IMR-90 (cell line): ENCODE measurements around the gene GJB5.

ENCODE experiments used
- BHLHE40 ChIP-seq: fragments of 150-350 bp; IDR thresholded peaks from 2 replicates; pipeline ENCODE4 v1.6.1; 2016; ENCODE audit warnings: mild to moderate bottlenecking, low read depth, low read length
- CEBPB ChIP-seq: IDR thresholded peaks from 2 replicates; pipeline ENCODE4 v1.6.1; 2012; ENCODE audit warnings: low read depth, low read length, improper control_type of control experiment
- FOS ChIP-seq: fragments of 150-350 bp; IDR thresholded peaks from 2 replicates; pipeline ENCODE4 v1.6.1; 2016; ENCODE audit warnings: low read depth, low read length
- MAZ ChIP-seq: IDR thresholded peaks from 2 replicates; pipeline ENCODE4 v1.6.1; 2012; ENCODE audit warnings: low read depth, mild to moderate bottlenecking, low read length, improper control_type of control experiment, moderate library complexity, borderline replicate concordance
- MXI1 ChIP-seq: IDR thresholded peaks from 2 replicates; pipeline ENCODE4 v1.6.1; 2012; ENCODE audit warnings: low read depth, mild to moderate bottlenecking, low read length, moderate library complexity, borderline replicate concordance
- POLR2A ChIP-seq: IDR thresholded peaks from 2 replicates; pipeline ENCODE4 v1.6.1; 2012; ENCODE audit warnings: mild to moderate bottlenecking, low read depth, low read length
- RAD21 ChIP-seq: IDR thresholded peaks from 2 replicates; pipeline ENCODE4 v1.6.1; 2012; ENCODE audit warnings: low read length, improper control_type of control experiment
- SMC3 ChIP-seq: fragments of 150-350 bp; IDR thresholded peaks from 2 replicates; pipeline ENCODE4 v1.6.1; 2016; ENCODE audit warnings: low read depth, mild to moderate bottlenecking, antibody characterized with exemption, low read length, moderate library complexity
- TF ChIP-seq, protein P1 (sequence below): conservative IDR thresholded peaks from 2 replicates; pipeline ENCODE4 v1.5.1; 2012; ENCODE audit warnings: mild to moderate bottlenecking, low read depth, low read length, improper control_type of control experiment
- TF ChIP-seq, protein P2 (sequence below): fragments of 150-350 bp; IDR thresholded peaks from 2 replicates; pipeline ENCODE4 v1.6.1; 2017; ENCODE audit warnings: mild to moderate bottlenecking, antibody characterized with exemption, low read length, low read depth

DNA sequence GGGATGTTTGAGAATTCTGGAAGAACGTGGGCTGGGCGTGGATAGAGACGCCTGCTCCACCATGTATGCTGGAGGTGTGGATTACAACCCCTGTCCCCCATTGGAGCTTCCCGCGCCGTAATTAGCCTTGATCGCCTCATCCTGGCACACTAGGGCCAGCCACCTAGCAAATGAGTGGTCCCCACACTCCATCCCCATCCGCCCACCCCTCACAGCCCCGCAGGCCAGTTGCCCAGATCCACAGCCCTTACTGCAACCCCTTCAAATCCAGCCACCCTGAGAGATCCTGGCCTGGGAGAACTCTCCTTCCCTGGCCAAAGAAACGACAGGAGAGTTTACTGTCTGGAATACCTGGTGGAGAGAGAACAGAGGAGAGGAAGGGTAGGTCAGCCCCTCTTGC is 37.6 kb downstream of the GJB5 start:
- TF ChIP-seq, protein P1, sequence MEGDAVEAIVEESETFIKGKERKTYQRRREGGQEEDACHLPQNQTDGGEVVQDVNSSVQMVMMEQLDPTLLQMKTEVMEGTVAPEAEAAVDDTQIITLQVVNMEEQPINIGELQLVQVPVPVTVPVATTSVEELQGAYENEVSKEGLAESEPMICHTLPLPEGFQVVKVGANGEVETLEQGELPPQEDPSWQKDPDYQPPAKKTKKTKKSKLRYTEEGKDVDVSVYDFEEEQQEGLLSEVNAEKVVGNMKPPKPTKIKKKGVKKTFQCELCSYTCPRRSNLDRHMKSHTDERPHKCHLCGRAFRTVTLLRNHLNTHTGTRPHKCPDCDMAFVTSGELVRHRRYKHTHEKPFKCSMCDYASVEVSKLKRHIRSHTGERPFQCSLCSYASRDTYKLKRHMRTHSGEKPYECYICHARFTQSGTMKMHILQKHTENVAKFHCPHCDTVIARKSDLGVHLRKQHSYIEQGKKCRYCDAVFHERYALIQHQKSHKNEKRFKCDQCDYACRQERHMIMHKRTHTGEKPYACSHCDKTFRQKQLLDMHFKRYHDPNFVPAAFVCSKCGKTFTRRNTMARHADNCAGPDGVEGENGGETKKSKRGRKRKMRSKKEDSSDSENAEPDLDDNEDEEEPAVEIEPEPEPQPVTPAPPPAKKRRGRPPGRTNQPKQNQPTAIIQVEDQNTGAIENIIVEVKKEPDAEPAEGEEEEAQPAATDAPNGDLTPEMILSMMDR, result no peak
- no peak for TF ChIP-seq MXI1
- TF ChIP-seq POLR2A, result no peak
- no peak for TF ChIP-seq MAZ
- no peak for TF ChIP-seq CEBPB
- TF ChIP-seq BHLHE40, result no peak
- TF ChIP-seq FOS, result no peak
- TF ChIP-seq, protein P2, sequence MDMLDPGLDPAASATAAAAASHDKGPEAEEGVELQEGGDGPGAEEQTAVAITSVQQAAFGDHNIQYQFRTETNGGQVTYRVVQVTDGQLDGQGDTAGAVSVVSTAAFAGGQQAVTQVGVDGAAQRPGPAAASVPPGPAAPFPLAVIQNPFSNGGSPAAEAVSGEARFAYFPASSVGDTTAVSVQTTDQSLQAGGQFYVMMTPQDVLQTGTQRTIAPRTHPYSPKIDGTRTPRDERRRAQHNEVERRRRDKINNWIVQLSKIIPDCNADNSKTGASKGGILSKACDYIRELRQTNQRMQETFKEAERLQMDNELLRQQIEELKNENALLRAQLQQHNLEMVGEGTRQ, result no peak
- TF ChIP-seq RAD21, result no peak
- no peak for TF ChIP-seq SMC3
